Kidney capillary endothelial cell (primary cell): ENCODE data around the gene NUP98.

ENCODE experiments used
- DNase-seq: peaks from one replicate; pipeline ENCODE4 v3.0.0-alpha.2; 2018; ENCODE audit warnings: low spot score

NUP98 gene

GRCh38 chr11:3641191-3641590, 156.2 kb downstream of the NUP98 start:
- DNase-seq: no peak

- DNase-seq: no peak
These were observed 157.5 kb downstream of the NUP98 start for GRCh38 chr11:3639841-3640240.

- no peak for DNase-seq
These were observed 158.8 kb downstream of the NUP98 start for GRCh38 chr11:3638513-3638912.

GRCh38 chr11:3637201-3637600, 160.2 kb downstream of the NUP98 start:
- DNase-seq: no peak

GRCh38 chr11:3635641-3636375, 161.5 kb downstream of the NUP98 start:
- DNase-seq: no peak

GRCh38 chr11:3632070-3632660, 165.2 kb downstream of the NUP98 start:
- DNase-seq: no peak

- no peak for DNase-seq
These were observed 166.0 kb downstream of the NUP98 start for GRCh38 chr11:3631331-3631730.

GRCh38 chr11:3627291-3627690, 170.1 kb downstream of the NUP98 start:
- no peak for DNase-seq

- no peak for DNase-seq
These were observed 170.9 kb downstream of the NUP98 start for GRCh38 chr11:3626250-3626960.
